ENCODE results near the gene LCA5L.

The LCA5L gene

GRCh38 chr21:39359382-39359781, 86.2 kb downstream of the LCA5L start:
- no peaks in the 10 kb centered on the region for H3K4me1 ChIP-seq (ENCODE audit: control insufficient read depth, insufficient read depth, low read length)
- no peaks in the 10 kb centered on the region for H3K9me3 ChIP-seq (ENCODE audit: control insufficient read depth, low read length)
- no peak overlapping the region for H3K4me3 ChIP-seq (ENCODE audit: low read length)
- H3K27me3 ChIP-seq (ENCODE audit: control insufficient read depth, insufficient read depth, low read length) = no peaks in the 10 kb centered on the region
- H3K36me3 ChIP-seq (ENCODE audit: control insufficient read depth, insufficient read depth, low read length) = no peaks in the 10 kb centered on the region
- H3K9ac ChIP-seq (ENCODE audit: low read length) = no peak overlapping the region
